Gastroesophageal sphincter (tissue), 3 donors: ENCODE data around the gene EXO1.

ENCODE experiments used
- EP300 ChIP-seq: sonication (generic); formaldehyde crosslinking; IDR thresholded peaks from one replicate; pipeline ENCODE4 v1.6.1; 2017; ENCODE audit warnings: antibody characterized with exemption, mild to moderate bottlenecking
- POLR2A ChIP-seq, 2 donors: fragments of 450-650 bp; IDR thresholded peaks; one replicate each; pipeline ENCODE4 v1.6.1; 2017; ENCODE audit warnings: antibody characterized with exemption in 2 of 2, mild to moderate bottlenecking in 2 of 2, moderate library complexity in 1 of 2
- POLR2AphosphoS5 ChIP-seq: sonication (generic); formaldehyde crosslinking; IDR thresholded peaks from one replicate; pipeline ENCODE4 v1.6.1; 2017; ENCODE audit warnings: antibody characterized with exemption
- TF ChIP-seq, protein P1 (sequence below), 4 experiments: fragments of 200-600 bp in 2 of 4; fragments of 450-650 bp in 2 of 4; sonication (generic) in 1 of 4; IDR thresholded peaks; one replicate each; pipeline ENCODE4 v1.5.1; 2017 to 2019; ENCODE audit warnings: antibody characterized with exemption in 4 of 4, mild to moderate bottlenecking in 2 of 4, moderate library complexity in 2 of 4

- TF ChIP-seq, protein P1, sequence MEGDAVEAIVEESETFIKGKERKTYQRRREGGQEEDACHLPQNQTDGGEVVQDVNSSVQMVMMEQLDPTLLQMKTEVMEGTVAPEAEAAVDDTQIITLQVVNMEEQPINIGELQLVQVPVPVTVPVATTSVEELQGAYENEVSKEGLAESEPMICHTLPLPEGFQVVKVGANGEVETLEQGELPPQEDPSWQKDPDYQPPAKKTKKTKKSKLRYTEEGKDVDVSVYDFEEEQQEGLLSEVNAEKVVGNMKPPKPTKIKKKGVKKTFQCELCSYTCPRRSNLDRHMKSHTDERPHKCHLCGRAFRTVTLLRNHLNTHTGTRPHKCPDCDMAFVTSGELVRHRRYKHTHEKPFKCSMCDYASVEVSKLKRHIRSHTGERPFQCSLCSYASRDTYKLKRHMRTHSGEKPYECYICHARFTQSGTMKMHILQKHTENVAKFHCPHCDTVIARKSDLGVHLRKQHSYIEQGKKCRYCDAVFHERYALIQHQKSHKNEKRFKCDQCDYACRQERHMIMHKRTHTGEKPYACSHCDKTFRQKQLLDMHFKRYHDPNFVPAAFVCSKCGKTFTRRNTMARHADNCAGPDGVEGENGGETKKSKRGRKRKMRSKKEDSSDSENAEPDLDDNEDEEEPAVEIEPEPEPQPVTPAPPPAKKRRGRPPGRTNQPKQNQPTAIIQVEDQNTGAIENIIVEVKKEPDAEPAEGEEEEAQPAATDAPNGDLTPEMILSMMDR (IDR thresholded peaks at IDR 0.05): no peak
- no peak for TF ChIP-seq POLR2A (IDR thresholded peaks at IDR 0.05)
- no peak for TF ChIP-seq POLR2AphosphoS5
- TF ChIP-seq EP300: no peak
Measured at GRCh38 chr1:241847540-241847795, 536 bp upstream of the EXO1 start.
